ENCODE measurements around the gene PARD3B. TPM values are rescaled to one million over a fixed set of nuclear protein-coding genes. Genes with fewer than 3 reads are reported as not detected.

Gene PARD3B
- total RNA-seq, 6 experiments from 2014 or later = 5.3 to 11.2 (median 8.3) TPM

- H3K36me3 ChIP-seq = no peaks in the 10 kb centered on the region
- no peaks in the 10 kb centered on the region for H3K9me3 ChIP-seq
- TF ChIP-seq POLR2A (IDR thresholded peaks at IDR 0.05) = no peak
- TF ChIP-seq, protein P1, sequence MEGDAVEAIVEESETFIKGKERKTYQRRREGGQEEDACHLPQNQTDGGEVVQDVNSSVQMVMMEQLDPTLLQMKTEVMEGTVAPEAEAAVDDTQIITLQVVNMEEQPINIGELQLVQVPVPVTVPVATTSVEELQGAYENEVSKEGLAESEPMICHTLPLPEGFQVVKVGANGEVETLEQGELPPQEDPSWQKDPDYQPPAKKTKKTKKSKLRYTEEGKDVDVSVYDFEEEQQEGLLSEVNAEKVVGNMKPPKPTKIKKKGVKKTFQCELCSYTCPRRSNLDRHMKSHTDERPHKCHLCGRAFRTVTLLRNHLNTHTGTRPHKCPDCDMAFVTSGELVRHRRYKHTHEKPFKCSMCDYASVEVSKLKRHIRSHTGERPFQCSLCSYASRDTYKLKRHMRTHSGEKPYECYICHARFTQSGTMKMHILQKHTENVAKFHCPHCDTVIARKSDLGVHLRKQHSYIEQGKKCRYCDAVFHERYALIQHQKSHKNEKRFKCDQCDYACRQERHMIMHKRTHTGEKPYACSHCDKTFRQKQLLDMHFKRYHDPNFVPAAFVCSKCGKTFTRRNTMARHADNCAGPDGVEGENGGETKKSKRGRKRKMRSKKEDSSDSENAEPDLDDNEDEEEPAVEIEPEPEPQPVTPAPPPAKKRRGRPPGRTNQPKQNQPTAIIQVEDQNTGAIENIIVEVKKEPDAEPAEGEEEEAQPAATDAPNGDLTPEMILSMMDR (IDR thresholded peaks at IDR 0.05) = no peak
- 80% methylated on average over 1 of the region's 1 CpG for WGBS (ENCODE audit: insufficient coverage, low coverage, low lambda C conversion rate, missing lambda C conversion rate)
- H3K4me1 ChIP-seq = no peaks in the 10 kb centered on the region
- H3K27ac ChIP-seq = no peak overlapping the region
- H3K27me3 ChIP-seq = no peaks in the 10 kb centered on the region
- no peak overlapping the region for H3K4me3 ChIP-seq
- intact Hi-C loops (cut with DNase I) = no loop called here
- DNase-seq = no peak
- ATAC-seq = no peak
These were observed 40.7 kb downstream of the PARD3B start for GRCh38 chr2:204585930-204586329.

- no peak for ATAC-seq
- Histone ChIP-seq H3K4me1 (no peaks in the 10 kb centered on the region), H3K27ac (no peak overlapping the region), H3K36me3 (no peaks in the 10 kb centered on the region), H3K27me3 (no peaks in the 10 kb centered on the region), H3K4me3 (no peak overlapping the region), H3K9me3 (no peaks in the 10 kb centered on the region)
- intact Hi-C loops (cut with DNase I) = no loop called here
- WGBS (ENCODE audit: insufficient coverage, low coverage, low lambda C conversion rate, missing lambda C conversion rate) = 92% methylated on average over 7 of the region's 7 CpGs
- TF ChIP-seq POLR2A (IDR thresholded peaks at IDR 0.05) = no peak
- TF ChIP-seq, protein P1 (IDR thresholded peaks at IDR 0.05) = no peak
- DNase-seq = no peak
These were observed 41.3 kb downstream of the PARD3B start for GRCh38 chr2:204586444-204587180.

DNA sequence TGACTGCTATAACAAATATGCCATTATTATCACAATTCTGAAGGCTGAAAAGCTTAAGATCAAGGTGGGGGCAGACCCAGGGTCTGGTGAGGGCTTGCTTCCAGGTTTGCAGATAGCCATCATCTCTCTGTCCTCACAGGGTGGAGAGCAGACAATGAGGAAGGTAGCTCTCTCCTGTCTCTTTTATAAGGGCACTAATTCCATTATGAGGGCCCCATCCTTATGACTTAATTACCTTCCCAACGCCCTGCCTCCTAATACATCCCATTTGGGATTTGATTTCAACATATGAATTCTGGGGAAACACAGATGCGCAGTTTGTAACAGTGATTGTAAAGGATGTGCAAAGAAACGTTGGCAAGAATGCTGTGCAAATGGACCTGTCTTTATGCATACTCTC lies 44.8 kb downstream of the PARD3B start:
- DNase-seq (no peak), ATAC-seq (no peak)
- Histone ChIP-seq H3K4me1 (no peaks in the 10 kb centered on the region), H3K4me3 (no peak overlapping the region), H3K27ac (no peak overlapping the region), H3K9me3 (no peaks in the 10 kb centered on the region), H3K36me3 (peaks cover 0 to 2% (median 0%) of the 10 kb centered on the region in 4 donors), H3K27me3 (no peaks in the 10 kb centered on the region)
- intact Hi-C loops (cut with DNase I) = no loop called here
- no peak for TF ChIP-seq POLR2A (IDR thresholded peaks at IDR 0.05)
- TF ChIP-seq, protein P1 (IDR thresholded peaks at IDR 0.05) = no peak
- 90% methylated on average over 3 of the region's 3 CpGs for WGBS (ENCODE audit: insufficient coverage, low coverage, low lambda C conversion rate, missing lambda C conversion rate)

DNA sequence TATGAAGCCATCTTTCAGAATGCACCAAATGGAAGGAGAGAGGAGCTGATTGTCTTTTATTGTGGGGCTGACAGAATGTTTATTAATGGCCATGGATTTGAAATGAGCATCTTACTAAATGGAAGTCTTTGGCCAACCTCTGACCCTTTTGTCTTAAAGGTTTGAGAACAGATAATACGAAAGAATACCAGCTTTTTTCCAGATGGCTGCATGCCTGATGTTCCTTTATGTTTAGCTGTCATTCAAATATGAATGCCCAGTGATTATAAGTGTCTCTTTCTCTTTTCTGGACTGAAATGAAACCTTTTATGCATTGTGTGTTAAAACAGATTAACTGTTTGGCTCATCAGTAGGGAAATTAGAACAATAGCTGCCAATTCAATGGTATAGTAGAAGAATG lies 46.0 kb downstream of the PARD3B start:
- no peak overlapping the region for H3K27ac ChIP-seq
- ATAC-seq = no peak
- H3K4me1 ChIP-seq = no peaks in the 10 kb centered on the region
- H3K9me3 ChIP-seq = no peaks in the 10 kb centered on the region
- DNase-seq = no peak
- WGBS (ENCODE audit: insufficient coverage, low coverage, low lambda C conversion rate, missing lambda C conversion rate) = 85% methylated on average over 1 of the region's 1 CpG
- no peak overlapping the region for H3K4me3 ChIP-seq
- H3K27me3 ChIP-seq = no peaks in the 10 kb centered on the region
- intact Hi-C loops (cut with DNase I) = no loop called here
- no peak for TF ChIP-seq POLR2A (IDR thresholded peaks at IDR 0.05)
- TF ChIP-seq, protein P1 (IDR thresholded peaks at IDR 0.05) = no peak
- peaks cover 0 to 2% (median 0%) of the 10 kb centered on the region in 4 donors for H3K36me3 ChIP-seq
